HG02610 (cell line): ENCODE results near the gene MRPS27.

Experiments used
- ATAC-seq: cut with Tn5 transposase; IDR thresholded peaks from one replicate; pipeline ENCODE4 v1.9.1; 2021; ENCODE audit warnings: mild to moderate bottlenecking, moderate library complexity; ENCODE audit not compliant: unreplicated experiment

Gene MRPS27

DNA sequence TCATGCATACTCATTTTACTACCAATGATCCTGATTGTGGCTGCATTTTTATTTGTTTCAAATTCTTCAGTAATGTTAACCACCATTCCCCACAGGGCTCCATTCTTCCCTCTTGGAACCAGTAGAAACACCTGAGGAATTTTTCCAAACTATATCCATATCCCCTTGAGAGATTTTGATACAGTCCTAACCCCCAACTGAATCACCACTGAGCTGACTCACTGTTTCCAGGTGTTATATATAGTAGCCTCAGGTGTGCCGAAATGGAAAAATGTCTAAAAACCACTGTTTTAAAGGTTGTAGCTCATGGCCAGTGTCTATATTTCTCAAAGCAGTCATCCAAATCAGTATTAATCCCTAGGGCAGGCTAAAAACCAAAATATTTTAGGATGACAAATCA, 85.2 kb downstream of the MRPS27 start:
- no peak for ATAC-seq

DNA sequence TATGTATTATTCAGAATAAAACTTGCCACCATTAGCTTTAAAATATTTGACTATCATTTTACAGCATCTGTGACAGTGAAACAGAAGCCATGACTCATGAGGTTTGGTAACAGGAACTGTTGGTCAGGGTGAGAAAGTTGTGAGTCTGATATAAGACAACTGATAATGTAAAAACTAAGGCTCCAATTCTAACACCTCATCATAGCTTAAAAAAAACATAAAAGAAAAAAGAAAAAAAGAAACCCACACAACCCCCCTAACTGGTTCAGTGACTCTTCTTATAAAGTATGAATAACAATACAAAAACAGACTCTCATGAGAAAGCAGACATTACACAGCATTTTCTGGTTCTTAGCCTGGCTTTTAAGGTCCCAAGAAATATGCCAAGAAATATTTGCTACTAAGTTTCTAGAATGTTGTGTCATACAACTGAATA, 85.8 kb downstream of the MRPS27 start:
- peak; percentile 86 for ATAC-seq

DNA sequence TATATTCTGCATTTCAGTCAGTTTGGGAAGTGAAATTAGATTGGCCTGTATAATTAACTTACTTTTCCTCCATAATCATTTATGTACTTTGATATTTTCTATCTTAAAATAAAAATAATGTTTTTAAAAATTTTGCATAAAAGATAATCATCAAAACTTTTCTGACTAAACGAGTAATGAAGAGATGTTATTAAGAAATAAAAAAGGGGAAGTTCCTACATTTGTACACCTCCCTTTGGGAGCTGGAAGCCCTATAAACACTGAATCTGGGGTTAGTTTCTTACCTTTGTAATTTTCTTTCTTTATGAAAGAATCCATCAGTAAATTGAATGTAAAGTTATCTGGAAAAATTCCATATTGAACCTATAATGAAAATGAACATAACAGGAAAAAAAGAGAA, 86.2 kb downstream of the MRPS27 start:
- no peak for ATAC-seq

DNA sequence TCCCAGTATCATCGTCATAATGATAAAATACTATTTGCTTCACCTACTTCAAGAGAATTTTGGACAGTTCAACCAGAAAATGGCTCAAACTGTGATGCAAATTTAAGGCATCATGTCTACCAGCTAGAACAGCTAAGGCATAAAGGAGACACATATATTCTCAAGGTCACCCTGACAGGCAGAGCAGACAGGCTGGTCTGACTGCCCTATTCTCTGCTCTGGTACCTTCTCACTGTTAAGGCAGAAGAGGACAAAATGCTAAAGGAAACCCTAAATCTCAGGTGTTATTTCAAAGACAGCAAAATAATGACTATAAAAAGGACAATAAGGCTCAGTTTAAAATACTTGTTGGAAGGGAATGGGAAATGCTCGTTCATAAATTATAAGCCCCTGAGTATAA, 87.2 kb downstream of the MRPS27 start:
- peak; percentile 3 for ATAC-seq

DNA sequence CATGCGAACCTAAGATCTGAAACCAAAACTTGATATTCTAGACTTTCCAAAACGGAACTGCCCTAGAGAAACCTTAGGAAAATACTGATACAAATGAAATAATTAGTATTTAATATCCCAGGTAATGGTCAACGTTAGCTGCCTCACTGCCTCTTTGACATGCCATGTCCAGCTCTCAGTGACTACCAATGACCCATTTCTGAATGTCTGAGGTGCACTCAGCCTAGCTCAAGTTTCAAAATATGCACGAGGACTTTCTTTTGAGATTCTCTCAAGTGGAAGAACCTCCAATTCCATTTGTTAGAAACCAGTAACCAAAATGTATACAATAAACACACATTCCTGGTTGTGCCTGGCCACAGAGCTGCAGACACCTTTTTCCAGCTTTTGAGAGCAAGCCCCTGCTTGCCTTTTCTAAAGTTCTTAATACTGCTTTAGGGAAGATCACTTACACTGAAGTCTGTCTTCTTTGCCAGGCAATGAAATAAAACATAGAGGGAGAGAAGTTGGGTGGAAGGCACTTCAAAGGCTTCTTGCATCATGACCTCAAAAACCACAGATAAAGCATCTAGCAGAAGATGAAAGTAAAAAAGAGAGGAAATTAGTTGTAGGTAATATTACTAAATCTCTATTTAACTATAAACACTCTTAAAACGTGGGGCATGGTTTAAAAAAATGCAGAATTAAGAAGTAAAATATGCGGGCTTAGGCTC, 87.9 kb downstream of the MRPS27 start:
- peak; percentile 39 for ATAC-seq

DNA sequence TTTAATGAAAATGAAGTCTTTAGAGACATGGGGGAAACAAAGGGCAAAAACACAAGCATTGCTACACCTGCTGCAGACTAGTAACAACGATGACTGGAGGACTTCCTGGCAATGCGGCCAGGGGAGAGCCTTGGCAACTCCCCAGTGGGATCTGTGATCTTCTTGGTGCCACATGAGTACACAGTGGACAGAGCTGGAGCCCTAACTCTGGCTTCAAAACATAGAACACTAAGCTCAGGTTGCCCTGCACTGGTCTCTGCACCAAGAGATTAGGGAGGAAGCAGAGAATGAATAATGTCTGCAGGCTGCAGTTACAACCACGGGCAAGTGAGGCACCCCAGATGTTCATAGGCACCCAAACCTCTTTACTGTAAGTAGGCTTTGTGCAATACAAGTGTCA, 91.1 kb downstream of the MRPS27 start:
- ATAC-seq, result no peak

DNA sequence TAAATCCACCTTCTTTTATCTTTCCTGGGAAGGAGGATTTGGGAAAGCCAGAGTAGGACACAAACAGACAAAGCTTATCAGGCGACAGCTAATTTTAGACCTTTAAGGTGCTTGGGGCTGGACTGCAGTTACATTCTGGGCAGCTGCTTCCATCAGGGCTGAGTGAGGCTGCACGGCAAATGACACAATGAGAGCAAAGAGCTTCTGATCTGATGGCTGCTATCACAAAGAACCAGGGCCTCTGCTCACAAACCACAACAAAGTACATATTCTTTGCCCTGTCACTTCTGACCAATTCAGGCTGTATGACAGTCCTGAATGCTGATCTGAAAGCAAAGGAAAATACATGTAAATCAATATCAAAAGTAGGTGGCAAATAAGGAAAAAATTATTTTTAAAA, 93.1 kb downstream of the MRPS27 start:
- ATAC-seq, result no peak

DNA sequence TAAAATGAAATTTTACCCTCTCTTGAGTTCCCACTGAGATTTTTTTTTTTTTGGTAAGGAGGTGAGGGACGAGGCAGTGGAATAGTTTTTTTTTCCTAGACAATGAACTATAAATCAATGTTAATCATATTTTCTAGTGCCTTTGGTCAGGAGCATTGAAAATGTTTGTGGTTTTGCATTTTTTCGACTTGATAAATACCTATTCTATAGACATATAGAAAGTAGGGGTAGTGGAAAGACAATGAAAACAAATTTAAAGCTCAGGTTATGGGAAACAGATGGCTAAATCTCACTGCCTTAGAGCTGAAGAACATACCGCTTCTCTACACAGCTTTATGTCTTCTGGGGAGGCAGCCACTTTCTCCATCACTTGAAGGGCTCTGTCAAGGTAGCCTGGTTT, 94.3 kb downstream of the MRPS27 start:
- ATAC-seq, result no peak

DNA sequence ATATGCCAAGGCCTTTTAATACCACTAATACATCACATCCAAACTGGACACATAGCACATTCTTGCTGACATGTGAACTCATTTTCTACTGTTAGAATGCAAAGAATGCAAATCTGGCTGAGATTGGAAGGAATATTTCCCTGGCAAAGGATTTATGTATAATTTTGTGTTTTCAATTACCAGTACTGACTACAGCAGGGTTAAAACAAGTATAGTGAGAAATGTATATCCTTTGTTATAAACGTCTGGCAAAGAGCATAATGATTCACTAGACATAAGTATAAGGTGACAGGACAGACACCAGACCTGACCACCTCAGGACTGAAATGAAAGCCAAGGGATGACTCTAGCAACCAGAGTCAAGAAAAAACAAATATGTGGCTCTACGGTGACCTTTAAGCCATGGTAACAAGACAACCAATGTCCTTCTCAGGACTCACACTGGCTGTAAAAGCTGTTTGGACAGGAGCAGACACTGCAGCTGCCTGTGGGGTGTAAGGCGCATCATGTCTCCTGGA, 95.0 kb downstream of the MRPS27 start:
- no peak for ATAC-seq

DNA sequence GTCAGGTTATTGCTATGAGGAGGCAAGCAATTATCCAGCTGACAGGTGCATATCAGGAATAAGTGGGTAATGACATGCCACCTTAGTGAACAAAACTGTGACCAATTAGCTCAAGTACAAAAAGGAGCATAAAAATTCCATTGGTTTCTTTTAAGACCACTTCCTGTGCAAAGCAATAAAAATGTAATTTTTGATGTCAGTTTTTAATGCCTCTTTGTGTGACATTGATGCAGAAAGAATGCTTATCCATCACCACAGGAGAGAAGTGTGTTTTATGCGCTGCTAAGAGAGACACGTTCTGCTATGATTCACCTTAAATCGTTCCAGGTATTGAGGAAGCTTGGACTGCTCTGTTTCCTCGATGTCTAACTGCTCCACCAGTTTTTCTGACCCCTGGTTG, 96.7 kb downstream of the MRPS27 start:
- ATAC-seq, result no peak

DNA sequence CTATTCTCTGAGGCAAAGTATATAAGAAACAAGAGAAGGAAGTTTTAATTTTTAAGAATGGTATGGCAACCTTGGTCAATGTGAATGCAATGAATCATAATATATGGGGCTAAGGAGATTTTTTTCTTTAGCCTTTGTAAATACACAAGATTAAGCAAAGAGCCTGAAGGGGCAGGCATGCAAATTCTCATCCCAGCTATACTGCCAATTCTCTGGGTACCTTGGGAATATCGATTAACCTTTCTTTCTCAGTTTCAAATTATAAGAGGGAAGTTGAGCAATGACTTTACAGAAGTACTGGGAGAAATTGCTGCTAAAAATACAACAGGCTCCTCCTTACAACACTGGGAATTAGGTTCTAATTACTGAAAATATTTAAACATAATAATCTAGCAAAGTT, 97.5 kb downstream of the MRPS27 start:
- no peak for ATAC-seq

DNA sequence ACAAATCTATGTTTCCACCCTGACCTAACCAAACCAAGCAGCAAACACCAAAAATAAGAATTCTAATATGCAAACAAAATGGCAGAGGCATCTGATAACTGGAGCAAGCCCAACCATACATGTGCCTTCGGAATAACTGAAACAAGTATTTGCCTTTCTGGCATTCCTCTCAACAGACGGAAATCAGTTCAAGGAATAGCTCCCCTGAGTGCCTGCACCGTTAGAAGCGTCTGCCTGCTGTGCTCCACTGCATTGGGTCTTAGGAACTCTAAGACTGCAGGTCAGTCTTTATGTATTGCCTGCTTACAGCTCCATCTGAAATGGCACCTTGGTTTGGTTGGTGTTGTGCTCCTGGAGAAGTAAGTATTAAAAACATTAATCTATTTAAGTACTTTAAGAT, 98.5 kb downstream of the MRPS27 start:
- no peak for ATAC-seq

DNA sequence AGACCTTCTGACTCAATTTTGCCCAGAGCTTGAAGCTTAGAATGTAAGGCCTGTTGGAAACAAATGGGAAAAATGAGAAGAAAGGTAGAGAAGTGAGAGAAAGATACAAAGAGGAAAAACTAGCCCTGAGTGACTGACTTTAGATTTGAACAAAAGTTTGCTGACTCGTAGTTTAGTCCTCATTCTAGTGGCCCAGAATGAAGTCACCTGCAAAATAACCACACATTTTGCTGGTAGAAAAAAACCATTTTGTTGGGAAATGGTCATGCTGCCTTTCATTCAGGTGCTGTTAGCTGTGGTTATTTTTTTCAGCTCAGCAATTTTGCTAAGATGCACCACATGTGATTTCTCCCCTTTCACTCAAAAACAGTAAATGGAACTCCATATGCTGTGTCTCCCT, 98.9 kb downstream of the MRPS27 start:
- no peak for ATAC-seq

DNA sequence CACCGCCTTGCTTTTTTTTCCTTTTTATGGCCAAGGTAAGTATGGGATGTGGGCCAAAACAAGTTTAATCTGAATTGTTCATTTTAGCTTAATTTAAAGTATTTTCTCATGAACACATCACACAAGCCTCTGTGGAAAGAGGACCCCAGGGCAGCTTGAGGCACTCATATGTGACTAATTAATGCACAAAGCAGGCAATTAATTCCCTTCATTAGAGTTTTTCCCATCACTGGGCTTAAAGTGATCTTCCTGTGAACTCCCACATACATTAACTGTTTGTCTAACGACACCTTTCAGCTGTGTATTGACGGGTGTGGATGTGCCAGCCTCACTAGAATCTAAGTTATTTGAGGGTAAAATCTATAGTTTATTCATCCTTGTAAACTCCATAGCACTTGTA, 103.3 kb downstream of the MRPS27 start:
- ATAC-seq, result no peak

DNA sequence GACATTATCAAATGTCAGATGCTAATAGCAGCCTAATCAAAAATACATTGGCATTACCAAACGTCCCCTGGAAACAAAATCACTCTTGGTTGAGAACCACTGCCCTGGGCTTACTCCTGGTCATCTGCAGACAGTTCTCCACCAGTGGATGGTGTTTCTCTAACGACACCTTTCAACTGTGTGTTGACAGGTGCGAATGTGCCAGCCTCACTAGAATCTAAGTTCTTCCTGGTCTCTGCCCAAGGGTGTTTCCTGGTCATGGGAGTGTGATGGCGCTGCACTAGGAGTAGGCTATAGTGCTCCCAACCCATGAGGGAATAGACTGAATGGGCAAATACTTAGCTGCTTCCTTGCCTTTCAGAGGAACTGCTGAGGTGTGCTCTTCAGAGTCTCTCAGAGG, 105.9 kb downstream of the MRPS27 start:
- no peak for ATAC-seq

DNA sequence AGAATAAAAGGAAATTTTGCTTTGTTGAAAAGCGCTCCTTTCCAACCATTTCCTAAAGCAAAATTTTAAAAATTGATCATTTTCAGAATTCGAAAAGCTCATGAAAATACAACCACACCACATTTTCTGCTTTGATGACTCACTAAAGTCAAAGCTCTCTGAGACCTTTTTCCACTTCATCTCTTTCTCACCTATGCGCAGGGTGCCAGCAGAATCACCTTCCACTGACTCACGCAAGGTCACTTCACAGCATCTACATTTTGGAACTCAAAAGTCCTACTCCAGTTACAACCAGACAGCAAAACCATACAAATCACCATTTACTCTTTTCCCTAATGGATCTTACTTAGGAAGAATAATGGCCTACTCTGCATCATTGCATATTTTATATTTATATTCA, 106.6 kb downstream of the MRPS27 start:
- ATAC-seq, result no peak

DNA sequence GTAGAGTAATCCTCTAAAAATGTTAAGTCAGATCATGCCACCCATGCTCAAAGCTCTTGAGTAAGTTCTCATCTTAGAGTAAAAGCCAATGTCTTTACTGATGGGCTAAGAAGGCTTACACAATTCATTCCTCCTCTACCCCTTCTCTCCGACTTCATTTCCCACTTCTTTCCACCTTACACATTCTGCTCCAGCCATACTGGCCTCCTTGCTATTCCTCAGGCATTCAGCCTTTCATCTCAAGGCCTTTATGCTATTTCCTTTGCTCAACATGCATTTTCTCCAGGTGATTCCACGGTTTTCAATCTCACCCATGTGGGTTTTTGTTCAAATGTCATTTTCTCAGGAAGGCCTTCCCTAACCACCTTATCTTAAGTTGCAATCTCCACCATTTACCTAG, 107.9 kb downstream of the MRPS27 start:
- no peak for ATAC-seq

DNA sequence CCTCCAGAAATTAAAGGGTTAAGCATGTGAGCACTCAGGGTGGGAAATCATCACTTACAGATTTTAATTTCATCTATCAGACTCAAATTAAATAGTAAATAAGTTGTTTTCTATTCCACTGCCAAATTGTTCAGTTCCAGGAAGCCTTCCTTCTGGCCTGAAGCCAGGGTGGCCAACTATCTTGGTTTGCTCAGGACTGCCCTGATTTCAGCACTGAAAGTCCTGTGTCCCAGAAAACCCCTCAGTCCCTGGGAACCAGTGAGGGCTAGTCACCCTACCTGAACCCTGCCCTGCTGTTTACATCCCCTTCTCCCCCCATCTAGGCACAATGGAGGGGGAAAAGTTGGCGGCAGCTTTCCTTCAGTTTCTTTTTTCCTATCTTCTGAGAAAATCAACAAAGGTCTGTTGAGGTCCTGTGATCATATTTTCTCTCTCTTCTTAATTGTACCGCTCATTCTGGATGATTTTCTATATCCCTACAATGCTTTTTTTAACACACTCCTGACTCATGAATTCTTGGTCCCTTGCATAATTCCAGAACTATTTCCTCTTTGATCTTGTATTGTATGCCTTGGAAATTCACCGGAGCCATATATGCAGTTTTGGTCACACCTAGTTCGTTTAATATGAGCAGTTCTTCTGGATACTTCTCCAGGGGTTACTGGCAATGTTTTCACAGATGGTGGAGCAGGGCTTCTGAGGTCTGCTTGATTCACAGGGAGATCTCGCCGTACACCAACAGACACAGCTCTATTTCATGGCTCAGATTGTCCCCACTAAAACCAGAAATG, 109.0 kb downstream of the MRPS27 start:
- ATAC-seq, result no peak

DNA sequence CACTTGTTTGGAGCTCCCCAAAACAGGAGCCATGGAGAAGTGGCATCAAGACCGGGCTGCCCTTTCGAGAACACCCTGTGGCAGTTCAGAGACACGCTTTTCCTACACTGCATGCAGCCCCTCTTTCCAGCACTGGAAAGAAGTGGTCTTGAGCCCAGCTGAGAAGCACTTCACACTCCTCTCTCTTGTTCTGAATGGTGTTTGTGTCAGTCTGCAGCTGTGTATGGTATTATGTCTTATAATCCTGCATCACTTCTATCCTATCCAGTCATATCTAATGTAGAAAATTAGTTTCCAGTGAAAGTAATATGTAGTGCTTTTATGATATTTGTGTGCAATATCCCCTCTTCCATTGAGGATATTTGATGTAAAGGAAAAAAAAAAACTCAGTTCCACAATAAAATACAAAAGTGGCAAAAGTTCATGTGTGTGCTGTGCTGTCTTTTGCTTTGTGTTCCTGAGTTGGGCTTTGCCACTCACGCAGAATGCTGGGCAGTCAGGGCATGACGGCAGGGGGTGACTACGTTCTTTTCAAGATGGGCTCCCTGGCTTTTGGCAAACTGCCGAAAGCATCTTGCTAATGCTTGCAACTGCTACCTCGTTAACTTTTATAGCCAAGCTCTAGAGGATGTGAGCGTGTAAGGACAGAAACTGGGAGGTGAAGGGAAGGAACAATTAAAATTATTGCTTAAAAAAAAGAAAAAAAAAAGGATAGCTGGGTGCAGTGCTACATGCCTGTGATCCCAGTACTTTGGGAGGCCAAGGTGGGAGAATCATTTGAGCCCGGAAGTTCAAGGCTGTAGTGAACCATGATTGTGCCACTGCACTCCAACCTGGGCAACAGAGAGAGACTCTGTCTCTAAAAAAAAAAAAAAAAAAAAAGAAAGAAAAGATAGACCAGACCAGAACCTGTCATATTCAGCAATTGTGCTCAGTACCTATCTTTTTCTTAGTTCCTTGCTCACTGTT, 110.6 kb downstream of the MRPS27 start:
- ATAC-seq, result no peak

DNA sequence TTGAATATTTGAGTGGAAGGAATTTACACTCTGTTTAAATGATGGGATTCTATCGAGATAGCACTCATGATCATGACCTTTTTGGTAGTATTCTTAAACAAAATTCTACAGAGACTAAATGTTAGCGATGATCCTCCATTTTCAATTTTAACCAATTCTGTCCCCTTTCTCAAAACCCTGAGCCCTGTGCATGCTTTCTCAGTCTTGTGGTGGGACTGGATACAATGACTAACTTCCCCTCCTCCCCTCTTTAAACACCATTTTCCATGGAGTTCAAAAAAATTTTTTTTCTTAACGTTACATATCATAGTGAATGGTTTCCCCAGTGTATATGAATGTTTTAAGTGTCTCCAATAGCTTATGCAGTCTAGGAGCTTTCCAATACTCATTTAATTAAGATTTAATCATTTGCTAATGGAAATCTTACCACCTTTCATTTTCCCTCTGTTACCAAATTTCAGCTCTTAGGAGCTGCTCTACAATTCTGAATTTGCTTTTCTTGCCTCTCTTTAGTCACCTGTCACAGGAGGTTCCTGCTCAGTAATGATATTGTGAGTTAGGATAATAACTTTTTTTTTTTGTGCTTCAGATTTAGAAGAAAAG, 111.6 kb downstream of the MRPS27 start:
- ATAC-seq, result no peak

DNA sequence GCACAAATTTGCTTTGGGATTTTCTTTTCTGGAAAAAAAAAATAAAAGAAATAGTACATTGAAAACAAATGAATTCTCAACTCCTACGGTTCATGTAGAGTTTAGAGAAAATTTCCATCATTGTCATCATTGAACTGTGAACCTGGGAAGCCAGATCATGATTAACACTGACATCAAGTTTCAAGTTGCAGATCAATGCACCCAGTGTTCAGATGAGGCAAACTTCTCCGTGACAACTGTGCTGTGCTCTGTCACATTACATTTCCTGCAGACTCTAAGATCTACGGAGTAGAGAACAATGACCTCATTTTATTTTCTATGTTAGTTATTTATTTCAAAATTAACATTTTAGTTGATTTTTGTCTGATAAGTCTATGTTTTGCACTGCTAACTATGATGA, 113.0 kb downstream of the MRPS27 start:
- ATAC-seq, result no peak
